Activated CD8-positive, alpha-beta T cell treated with anti-CD3 and anti-CD28 coated beads for 36 hours (primary cell): Measurements from ENCODE around the gene MAFF. TPM values are rescaled to one million over a fixed set of nuclear protein-coding genes. Genes with fewer than 3 reads are reported as not detected.
"Not testable (repeated sequence)": the region's sequence is repeated elsewhere in the genome, so short reads cannot be mapped to it uniquely, and the experiment has no call there.

Experiments used
- ATAC-seq: fragments of 200-7000 bp; cut with Tn5 transposase; one replicate; pipeline ENCODE4 v1.10.0; 2021; ENCODE audit warnings: mild to moderate bottlenecking, moderate library complexity
- CTCF ChIA-PET: fragments of 350-600 bp; sonication (Branson Sonifier 250); formaldehyde crosslinking; loops from one replicate; lab custom pipeline; 2021; ENCODE audit warnings: antibody characterized with exemption; lab: Charles Lee
- POLR2A ChIA-PET: fragments of 350-600 bp; sonication (Branson Sonifier 250); formaldehyde crosslinking; loops from one replicate; lab custom pipeline; 2021; ENCODE audit warnings: antibody characterized with exemption; lab: Charles Lee
- DNase-seq: peaks from one replicate; pipeline ENCODE4 v3.0.0-alpha.2; 2020
- H3K27ac Mint-ChIP-seq: one replicate; pipeline ENCODE4 v1.8.0; 2021; ENCODE audit warnings: mild to moderate bottlenecking, mixed read lengths
- H3K27me3 Mint-ChIP-seq: one replicate; pipeline ENCODE4 v1.8.0; 2021; ENCODE audit warnings: mixed read lengths
- H3K36me3 Mint-ChIP-seq: one replicate; pipeline ENCODE4 v1.8.0; 2021; ENCODE audit warnings: low read depth, mixed read lengths
- H3K4me1 Mint-ChIP-seq: one replicate; pipeline ENCODE4 v1.8.0; 2021; ENCODE audit warnings: low read depth, mixed read lengths
- H3K4me3 Mint-ChIP-seq: one replicate; pipeline ENCODE4 v1.8.0; 2021; ENCODE audit warnings: mild to moderate bottlenecking, moderate library complexity, mixed read lengths
- H3K9me3 Mint-ChIP-seq: one replicate; pipeline ENCODE4 v1.8.0; 2021; ENCODE audit warnings: mixed read lengths
- CTCF ChIP-seq: fragments of 200-600 bp; IDR thresholded peaks from one replicate; pipeline ENCODE4 v1.8.0; 2022; ENCODE audit warnings: antibody characterized with exemption, mild to moderate bottlenecking
- intact Hi-C: fragments of 100-400 bp; cut with micrococcal nuclease; formaldehyde crosslinking; loops from one replicate; pipeline ENCODE4 v1.10.0; 2022
- total RNA-seq, 2 experiments: library from RNA; stranded (reverse); gene quantifications; one replicate each; pipeline ENCODE4 v1.2.3, GENCODE V29; 2021

The MAFF gene
- total RNA-seq, 2 experiments from 2014 or later: 12.5 to 13.7 TPM

- POLR2A ChIA-PET: interaction anchor here (0.5 to 1.2 kb wide), 2 partner anchors 21 to 315 kb away, joined by 3 read pairs; no protein-coding TSS in a partner anchor
- no peak for DNase-seq
- H3K4me1 Mint-ChIP-seq: peaks cover 57% of the 10 kb centered on the region
- H3K4me3 Mint-ChIP-seq: no peak overlapping the region
- no peak for TF ChIP-seq CTCF
- ATAC-seq: no peak
- CTCF ChIA-PET: interaction anchor here (3.4 kb wide), 1 partner anchor 122 kb away, joined by 13 read pairs; no protein-coding TSS in a partner anchor
- no peaks in the 10 kb centered on the region for H3K9me3 Mint-ChIP-seq
- H3K27ac Mint-ChIP-seq: no peak overlapping the region
- peaks cover 8% of the 10 kb centered on the region for H3K36me3 Mint-ChIP-seq
- no peaks in the 10 kb centered on the region for H3K27me3 Mint-ChIP-seq
- intact Hi-C loops: no loop called here
Observed at GRCh38 chr22:38174626-38175025, 27.2 kb upstream of the MAFF start.

GRCh38 chr22:38175206-38176118, 26.3 kb upstream of the MAFF start:
- Mint-ChIP-seq H3K27me3 (no peaks in the 10 kb centered on the region), H3K27ac (peak overlapping the region; percentile 82), H3K4me1 (peaks cover 65% of the 10 kb centered on the region), H3K4me3 (peak overlapping the region; percentile 42), H3K36me3 (peaks cover 8% of the 10 kb centered on the region), H3K9me3 (no peaks in the 10 kb centered on the region)
- ChIA-PET CTCF (interaction anchor here (1.1 to 3.4 kb wide), 5 partner anchors 13 to 123 kb away, joined by 3 to 13 read pairs (median 4); no protein-coding TSS in a partner anchor), POLR2A (interaction anchor here (1.8 kb wide), 1 partner anchor 26 kb away, joined by 7 read pairs; the partner anchor contains the start of gene MAFF)
- TF ChIP-seq CTCF: no peak
- no peak for ATAC-seq
- no peak for DNase-seq
- intact Hi-C loops: no loop called here

GRCh38 chr22:38176170-38176741, 25.5 kb upstream of the MAFF start:
- peak overlapping the region; percentile 82 for H3K27ac Mint-ChIP-seq
- ATAC-seq: peak; percentile 38
- CTCF ChIA-PET: interaction anchor here (1.1 to 3.4 kb wide), 6 partner anchors 12 to 176 kb away, joined by 3 to 13 read pairs (median 4); no protein-coding TSS in a partner anchor
- intact Hi-C loops: no loop called here
- TF ChIP-seq CTCF: no peak
- H3K9me3 Mint-ChIP-seq: no peaks in the 10 kb centered on the region
- POLR2A ChIA-PET: interaction anchor here (0.6 to 1.8 kb wide), 3 partner anchors 12 to 62 kb away, joined by 3 to 7 read pairs (median 4); partner anchors contain the start of gene MAFF
- H3K4me3 Mint-ChIP-seq: peak overlapping the region; percentile 42
- H3K27me3 Mint-ChIP-seq: no peaks in the 10 kb centered on the region
- DNase-seq: peak; percentile 65
- peaks cover 68% of the 10 kb centered on the region for H3K4me1 Mint-ChIP-seq
- H3K36me3 Mint-ChIP-seq: peaks cover 7% of the 10 kb centered on the region

GRCh38 chr22:38177044-38177443, 24.8 kb upstream of the MAFF start:
- ChIA-PET POLR2A (interaction anchor here (0.6 to 1.8 kb wide), 3 partner anchors 13 to 63 kb away, joined by 3 to 7 read pairs (median 4); partner anchors contain the start of gene MAFF), CTCF (interaction anchor here (1.1 to 3.4 kb wide), 3 partner anchors 11 to 176 kb away, joined by 3 to 13 read pairs (median 3); no protein-coding TSS in a partner anchor)
- Mint-ChIP-seq H3K27ac (peak overlapping the region; percentile 82), H3K9me3 (no peaks in the 10 kb centered on the region), H3K4me1 (peaks cover 68% of the 10 kb centered on the region), H3K4me3 (peak overlapping the region; percentile 42), H3K36me3 (peaks cover 7% of the 10 kb centered on the region), H3K27me3 (no peaks in the 10 kb centered on the region)
- ATAC-seq: no peak
- intact Hi-C loops: no loop called here
- no peak for TF ChIP-seq CTCF
- peak; percentile 19 for DNase-seq

- H3K36me3 Mint-ChIP-seq, ATAC-seq, intact Hi-C loops, H3K27me3 Mint-ChIP-seq, H3K9me3 Mint-ChIP-seq, H3K4me3 Mint-ChIP-seq, DNase-seq, POLR2A ChIA-PET: not testable (repeated sequence)
- CTCF ChIA-PET: interaction anchor here (1.1 to 3.4 kb wide), 4 partner anchors 10 to 175 kb away, joined by 3 to 13 read pairs (median 4); no protein-coding TSS in a partner anchor
- peaks cover 64% of the 10 kb centered on the region for H3K4me1 Mint-ChIP-seq
- peak overlapping the region; percentile 37 for H3K27ac Mint-ChIP-seq
Observed at GRCh38 chr22:38177571-38177925, 24.2 kb upstream of the MAFF start.
